ENCODE data around the gene WWOX.

GRCh38 chr16:79011282-79011681 lies 911.8 kb downstream of the WWOX start:
- TF ChIP-seq CTCF (IDR thresholded peaks at IDR 0.05) (no peak), EZH2 (IDR thresholded peaks at IDR 0.05; ENCODE audit: borderline replicate concordance, insufficient read depth, low read depth, low read length, poor library complexity, severe bottlenecking) (no peak)
